GM21619 (cell line): ENCODE results near the gene CFAP251.
A peak's percentile ranks its signal among the peaks of the same experiment; 100 is the strongest.
"Not testable (repeated sequence)": the region's sequence is repeated elsewhere in the genome, so short reads cannot be mapped to it uniquely, and the experiment has no call there.

Experiments used
- ATAC-seq: cut with Tn5 transposase; IDR thresholded peaks from one replicate; pipeline ENCODE4 v1.9.1; 2021; ENCODE audit not compliant: unreplicated experiment

The CFAP251 gene

DNA sequence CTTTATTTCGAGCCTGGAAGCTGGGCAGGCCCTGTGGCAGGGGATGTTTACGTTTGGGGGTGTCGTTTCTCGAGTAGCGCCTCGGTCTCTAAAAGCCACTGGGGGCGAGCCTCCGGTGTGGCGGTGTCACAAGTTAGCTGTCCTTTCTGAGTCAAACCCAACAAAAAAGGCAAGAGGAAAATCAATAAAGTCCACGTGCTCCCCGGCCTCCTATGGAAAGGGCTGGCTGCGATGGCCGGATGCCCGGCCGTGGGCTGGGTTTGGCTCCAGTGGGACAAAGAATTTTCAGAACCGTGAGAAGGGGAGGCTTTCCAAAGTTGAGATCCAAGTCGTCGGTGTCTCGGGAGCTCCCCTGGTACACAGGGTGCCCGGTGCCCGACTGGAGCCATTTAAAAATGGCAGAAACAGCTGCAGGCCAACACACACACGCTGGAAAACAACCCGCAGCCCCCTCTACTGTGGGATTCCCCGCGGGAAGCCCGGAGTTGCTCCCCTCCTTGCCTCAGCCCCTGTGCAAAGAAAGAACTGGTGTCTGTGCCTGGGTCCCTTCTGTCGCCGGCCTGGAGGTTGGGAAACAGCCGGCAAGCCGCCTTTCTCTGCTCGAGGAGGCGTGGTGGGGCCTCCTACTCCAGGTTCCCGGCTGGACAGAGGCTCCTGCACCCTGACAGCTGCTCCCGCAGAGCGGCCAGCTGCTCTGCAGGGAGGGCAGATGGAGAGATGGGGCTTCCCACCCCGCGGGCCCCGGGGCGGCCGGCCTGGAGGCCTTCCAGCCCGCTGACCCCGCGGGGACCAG is 105.1 kb downstream of the CFAP251 start:
- no peak for ATAC-seq

DNA sequence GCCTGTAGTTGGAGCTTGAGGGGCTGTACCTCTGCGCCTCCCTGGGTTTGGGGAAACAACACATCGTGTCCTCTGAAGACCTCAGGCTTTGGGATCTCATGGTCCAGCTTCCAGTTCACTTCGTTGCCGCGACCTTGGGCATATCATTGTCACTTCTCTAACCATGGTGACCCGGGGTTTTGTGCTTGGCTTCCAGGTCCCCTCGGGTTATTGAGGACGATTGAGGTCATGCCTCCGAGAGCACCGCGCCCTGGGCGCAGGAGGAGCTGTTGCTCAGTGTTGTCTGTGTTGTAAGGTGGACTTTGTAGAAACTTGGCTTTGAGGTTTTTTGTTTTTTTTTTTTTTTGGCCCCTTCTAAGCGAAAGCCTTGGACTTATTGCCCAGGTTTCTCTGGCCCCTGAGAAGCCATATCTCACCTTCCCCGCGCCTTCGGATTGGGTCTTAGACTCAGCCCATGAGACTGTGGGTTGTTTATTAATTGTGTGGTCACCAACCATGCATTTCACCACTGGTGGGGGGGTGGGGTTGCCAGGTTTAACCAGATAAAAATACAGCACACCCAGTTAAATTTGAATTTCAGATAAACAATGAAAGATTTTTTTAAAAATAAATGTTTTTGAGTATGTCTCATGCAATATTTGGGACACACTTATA is 105.9 kb downstream of the CFAP251 start:
- peak; percentile 40 for ATAC-seq

DNA sequence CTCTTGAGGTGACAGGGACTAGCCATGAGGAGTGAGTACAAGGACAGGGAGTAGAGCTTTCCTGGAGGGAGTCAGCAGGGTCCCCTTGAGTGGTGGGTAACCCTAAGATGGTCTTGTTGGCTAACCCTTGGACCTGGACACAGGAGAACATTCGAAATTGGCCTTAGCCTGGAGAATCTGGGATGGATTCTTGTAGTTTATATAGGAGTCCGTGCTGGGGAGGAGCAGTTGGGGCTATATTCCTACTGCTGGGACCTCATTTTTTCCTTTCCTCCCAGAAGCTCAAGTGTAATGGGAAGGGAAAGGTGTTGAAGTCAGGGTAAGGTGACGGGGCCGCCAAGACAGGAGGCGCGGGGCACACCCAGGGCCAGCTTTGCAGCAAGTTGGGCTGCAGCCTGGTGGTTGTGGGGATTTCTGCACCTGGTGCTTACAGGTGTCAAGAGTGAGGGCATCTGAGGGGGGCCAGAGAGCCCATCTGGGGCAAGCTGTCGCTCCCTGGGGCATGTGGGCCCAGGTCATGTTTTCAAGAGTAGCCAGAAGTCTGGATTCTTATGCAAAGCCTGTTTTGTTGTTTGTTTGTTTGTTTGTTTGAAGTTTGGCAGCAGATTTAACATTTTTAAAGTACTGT is 108.4 kb downstream of the CFAP251 start:
- no peak for ATAC-seq

DNA sequence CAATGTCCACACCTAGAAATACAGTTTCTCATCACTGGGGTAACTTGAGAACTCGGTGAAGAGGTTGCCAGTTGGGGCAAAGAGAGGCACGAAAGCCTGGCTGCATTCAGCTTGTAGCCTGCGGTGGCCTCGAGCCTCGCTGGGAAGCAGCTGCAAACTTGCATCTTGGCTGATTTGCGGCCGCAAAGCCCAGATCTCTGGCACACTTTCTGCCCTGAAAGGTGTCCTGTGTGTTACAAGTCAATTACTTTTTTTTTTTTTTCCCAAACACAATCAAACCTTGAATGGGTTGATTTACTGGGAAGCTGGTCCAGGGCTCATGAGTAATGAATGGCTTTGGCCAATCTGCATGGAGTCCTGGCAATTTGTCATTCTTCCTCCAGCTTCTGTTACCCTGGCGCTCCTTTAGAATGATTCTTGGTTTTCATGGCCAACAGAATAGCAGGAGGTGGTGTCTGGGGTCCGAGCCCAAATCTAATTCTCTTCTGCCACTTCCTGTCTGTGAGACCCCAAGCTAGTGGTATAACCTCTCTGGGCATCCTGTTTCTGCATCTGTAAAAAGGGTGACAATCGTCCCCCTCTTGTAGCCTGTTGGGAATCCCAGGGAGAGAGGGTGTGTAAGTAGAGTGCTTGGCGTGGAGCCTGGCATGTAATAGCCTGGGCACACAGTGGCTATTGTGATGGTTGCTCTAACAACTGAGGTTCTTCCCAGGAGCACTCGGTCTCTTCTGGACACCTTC is 109.9 kb downstream of the CFAP251 start:
- no peak for ATAC-seq

DNA sequence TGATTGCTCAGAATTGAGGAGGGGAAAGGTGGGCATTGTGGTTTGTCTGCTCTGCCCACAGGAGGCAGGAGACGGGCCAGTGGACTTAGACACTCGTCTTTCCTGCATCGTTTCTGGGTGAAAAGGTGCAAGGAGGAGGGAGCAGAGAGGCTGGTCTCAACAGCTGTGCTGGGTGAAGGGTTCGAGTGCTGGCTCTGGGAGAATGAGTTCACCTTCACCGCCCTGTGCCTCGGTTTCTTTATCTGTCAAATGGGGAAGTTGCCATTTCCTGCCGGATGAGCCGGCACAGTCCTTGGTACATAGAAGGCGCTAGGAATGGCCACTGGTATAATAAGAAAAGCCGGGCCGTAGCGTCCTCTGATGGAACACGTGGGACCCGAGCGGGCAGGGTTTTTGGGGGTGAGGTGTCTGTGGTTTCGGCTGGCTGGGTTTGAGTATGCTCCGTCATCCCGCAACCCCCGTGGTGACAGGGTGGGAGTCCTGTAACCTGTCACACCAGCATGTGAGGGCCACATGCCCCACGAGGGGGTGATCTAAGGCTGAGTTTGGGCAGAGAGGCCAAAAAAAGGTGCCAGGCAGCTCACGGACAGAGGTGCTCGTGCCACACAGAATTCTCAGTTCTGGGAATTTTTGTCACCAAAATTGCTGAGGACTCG is 110.6 kb downstream of the CFAP251 start:
- ATAC-seq, result no peak

DNA sequence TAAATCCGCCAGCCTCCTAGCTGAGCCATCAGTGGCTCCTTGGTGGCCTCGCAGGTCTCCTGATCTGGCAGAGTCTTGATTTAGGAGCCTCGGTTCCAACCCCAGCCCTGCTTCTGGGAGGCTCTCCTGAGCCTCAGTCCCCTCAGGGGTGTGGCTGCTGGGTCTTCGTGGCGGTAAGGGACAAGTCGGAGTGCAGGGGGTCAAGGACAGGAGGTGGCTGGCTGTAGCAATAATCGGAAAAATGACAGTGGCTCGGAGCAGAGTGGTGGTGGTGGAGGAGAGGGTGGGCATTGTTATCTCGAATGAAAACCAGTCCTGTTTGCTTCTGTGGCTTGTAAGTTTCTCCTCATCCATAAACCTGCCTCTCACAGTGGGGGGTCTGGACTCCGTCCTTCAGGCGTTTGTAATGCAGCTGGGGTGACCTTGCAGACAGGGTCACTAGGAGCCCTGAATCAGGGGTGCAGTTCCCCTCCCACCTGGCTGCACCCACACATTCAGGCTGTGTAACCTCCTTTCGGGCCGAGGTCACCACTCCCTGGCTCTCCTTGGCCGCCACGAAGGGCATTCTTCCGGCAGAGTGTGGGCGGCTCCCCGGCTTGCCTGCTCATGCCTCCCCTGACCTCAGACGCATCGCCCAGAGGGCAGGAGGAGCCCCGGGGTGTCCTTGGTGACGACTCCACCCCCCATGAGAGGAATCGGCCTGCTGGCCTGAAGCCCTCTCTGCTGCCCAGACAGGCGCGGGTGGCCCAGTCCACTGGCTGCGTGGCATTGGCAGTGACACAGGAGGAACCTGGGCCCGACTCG is 111.4 kb downstream of the CFAP251 start:
- no peak for ATAC-seq

DNA sequence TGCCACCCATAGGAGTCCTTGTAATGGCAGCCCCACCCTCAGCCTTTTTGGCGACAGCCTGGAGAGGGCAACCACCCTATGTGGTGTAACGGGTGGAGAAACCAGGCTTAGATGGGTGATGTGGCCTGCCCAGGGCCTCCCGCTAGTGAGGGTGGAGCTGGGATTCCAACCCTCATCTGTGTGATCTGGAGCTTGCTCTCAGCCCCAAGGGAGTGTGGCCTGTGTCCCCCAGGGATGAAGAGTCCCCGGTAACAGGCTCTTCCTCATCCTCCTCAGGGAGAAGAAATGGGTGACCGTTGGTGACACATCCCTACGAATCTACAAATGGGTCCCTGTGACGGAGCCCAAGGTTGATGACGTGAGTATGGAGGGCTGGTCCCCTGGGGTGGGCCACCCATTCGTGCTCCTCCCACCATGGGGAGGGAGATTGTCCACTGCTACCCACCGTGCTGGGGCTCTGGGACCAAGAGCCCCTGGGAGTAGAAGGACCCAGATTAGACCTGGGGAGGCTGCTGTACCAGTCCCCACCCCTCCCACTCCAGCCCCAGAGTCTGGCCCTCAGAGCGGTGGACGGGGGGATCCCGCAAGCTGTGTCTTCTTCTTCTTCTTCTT is 112.1 kb downstream of the CFAP251 start:
- ATAC-seq, result no peak

DNA sequence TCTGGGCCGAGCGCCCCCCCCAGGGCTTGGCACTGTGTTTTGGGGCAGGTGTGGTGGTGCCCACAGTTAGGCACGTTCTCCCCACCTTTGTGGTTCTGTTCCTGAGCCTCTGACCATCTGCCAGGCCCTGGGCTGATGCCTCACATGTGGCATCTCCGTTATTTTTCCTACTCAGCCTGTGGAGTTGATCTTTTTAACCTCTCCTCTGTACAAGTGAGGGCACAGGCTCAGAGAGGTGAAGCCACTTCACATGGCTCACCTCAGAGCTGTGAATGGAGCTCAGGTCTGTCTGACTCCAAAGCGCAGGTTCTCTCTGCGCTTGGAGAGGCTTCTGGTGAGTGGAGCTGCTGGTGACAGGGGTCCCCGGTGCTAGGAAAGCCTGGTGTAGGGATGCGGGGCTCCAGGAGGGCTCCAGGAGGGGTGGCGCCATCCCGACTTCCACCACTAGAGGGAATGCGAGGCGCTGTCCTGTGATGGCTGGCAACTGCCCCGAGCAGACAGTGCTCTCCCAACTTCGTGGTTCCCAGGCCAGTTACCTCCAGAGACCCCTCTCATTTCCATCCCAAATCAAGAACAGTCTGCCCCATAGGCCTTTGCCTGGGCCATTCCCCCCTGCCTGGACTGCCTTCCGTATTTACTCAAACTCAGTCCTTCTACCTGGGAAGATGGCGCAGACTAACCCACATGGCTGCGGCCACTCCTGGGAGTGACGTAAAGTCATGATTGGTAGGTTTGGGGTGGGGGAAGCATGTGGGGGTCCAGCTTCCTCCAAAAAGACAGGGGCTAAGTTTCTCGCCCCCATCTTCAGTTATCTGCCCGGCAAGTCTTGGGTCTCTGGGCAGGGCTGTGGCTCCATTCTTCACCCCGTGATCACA is 113.2 kb downstream of the CFAP251 start:
- no peak for ATAC-seq

DNA sequence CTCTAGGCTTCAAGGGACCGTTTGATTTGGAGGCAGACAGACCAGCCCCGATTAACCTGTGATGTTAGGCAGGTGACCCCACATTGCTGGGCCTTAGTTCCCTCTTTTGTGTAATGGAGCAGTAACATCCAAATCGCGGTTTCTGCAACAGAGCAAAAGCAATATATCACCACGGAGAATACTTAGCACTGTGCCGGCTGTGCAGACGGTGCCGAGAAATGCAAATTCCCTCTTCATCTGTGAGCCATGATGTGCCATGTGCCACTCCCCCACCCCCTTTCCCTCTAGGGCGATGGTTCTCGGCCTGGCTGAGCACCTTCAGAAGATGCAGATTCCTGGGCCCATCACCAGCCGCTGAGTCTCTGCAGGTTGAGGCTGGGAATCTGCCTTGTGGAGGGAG is 114.2 kb downstream of the CFAP251 start:
- ATAC-seq, result no peak

DNA sequence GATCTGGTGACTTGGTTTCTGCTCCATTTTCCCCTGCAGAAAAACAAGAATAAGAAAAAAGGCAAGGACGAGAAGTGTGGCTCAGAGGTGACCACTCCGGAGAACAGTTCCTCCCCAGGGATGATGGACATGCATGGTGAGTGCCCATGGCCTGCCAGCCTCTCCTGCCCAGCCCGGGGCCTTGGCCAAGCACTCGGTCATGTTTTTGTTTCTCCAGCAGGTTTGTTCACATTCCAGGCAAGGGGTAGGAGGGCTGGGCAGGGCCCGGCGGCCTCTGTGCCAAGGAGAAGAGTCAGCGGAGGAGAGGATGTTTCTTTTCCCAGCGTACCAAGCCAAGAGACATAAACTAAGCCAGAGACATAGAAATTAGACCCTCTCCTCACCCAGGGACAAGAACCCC is 116.9 kb downstream of the CFAP251 start:
- no peak for ATAC-seq

DNA sequence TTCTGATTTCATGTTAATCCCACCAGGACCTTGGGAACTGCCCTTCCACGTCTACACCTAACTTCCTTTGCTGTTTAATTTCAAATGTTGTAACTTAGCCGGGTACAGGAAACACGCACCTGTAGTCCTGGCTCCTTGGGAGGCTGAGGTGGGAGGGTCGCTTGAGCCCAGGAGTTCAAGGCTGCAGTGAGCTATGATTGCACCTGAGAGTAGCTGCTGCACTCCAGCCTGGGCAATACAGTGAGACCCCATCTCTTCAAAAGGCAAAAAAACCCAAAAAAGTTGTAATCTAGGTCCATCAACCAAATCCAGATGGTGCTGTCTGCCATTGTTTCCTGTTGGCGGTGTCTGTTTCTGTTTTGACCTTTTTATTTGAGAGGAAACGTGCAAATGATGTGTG is 117.8 kb downstream of the CFAP251 start:
- no peak for ATAC-seq

DNA sequence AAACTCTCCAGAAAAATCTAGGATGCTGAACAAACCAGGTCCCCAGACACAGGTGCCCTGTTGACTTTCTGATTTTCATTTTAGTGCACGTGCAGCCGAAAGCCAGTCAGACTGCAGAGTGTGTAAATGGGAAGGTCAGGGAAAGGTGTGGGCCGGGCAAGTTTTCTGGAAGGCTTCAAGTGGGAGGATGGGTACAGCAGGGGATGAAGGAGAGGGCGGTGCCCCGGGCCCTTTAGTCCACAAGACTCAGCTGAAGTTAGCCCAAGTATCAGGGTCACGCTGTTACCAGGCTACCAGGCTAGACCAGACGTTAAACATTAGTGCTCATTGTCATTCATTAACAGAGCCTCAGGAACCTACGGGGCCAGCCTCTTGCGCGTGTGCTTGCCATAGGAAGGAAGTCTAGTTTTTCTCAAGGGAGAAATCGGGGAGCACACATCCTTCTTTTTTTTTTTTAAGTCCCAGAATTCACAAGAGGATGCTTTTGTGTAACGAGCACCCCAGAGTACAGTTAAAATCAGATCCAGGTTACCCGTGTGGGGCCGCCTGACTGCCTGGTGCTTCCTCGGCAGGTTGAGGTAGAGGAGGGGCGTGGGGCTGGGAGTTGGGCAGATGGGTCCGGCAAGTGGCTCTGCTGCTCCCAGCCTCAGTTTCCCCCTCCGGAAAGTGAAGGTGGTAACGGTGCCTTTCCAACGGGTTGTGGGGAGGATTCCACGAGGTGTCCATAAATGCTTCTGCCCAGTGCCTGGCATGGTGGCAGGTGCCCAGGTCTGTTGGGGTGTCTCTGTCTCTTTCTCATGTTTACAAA is 122.4 kb downstream of the CFAP251 start:
- ATAC-seq, result peak; percentile 69

DNA sequence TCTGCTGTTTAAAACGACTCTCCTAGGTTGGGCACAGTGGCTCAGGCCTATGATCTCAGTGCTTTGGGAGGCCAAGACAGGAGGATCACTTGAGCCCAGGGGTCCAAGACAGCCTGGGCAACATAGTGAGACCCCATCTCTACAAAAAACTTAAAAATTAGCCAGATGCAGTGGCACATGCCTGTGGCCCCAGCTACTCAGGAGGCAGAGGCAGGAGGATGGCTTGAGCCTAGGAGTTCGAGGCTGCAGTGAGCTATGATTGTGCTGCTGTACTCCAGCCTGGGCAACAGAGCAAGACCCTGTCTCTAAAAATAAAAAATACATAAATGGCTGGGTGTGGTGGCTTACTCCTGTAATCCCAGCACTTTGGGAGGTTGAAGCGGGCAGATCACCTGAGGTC is 123.1 kb downstream of the CFAP251 start:
- not testable (repeated sequence) for ATAC-seq

DNA sequence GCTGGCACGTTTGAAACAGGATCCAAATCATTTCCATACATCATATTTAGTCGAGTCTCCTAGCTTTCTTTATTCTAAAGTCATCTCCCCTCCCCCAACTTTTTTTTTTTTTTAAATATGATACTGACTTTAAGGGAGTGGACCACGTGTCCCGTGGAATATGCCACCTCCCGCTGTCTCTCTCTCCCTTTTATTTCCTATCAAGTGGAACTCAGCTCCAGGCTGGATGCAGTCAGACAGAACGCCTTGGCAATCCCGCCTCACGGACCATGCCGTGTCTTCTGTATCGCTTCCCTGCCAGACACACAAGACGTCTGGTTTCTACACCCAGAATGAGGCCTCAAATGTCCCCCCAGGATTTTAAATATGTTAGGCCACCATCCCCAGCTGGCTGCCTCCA is 124.5 kb downstream of the CFAP251 start:
- ATAC-seq, result no peak

DNA sequence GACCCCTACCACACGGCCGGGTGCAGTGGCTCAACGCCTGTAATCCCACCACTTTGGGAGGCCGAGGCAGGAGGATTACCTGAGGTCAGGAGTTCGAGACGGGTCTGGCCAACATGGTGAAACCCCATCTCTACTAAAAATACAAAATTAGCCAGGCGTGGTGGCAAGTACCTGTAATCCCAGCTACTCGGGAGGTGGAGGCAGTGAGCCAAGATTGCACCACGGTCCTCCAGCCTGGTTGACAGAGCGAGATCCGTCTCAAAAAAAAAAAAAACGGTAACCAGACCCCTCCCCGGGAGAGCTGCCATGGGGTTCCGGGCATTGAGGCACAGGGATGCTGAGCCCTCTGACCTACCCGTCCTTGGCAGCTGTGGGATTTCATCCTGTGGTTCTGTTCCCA is 125.1 kb downstream of the CFAP251 start:
- no peak for ATAC-seq

DNA sequence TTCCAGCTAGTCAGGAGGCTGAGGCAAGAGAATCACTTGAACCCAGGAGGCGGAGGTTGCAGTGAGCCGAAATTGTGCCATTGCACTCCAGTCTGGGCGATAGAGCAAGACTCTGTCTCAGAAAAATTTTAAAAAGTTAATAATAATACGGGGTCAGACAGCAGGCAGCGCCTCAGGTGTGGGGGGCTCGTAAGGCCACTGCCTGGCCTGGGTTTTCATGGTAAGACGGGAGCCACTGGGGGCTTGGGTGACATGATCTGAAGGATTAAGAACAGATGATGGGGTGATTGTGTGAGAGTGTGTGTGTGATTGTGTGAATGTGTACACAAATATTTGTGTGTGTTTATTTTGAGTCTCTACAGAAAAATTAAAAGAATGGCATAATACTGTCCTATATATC is 126.9 kb downstream of the CFAP251 start:
- no peak for ATAC-seq

DNA sequence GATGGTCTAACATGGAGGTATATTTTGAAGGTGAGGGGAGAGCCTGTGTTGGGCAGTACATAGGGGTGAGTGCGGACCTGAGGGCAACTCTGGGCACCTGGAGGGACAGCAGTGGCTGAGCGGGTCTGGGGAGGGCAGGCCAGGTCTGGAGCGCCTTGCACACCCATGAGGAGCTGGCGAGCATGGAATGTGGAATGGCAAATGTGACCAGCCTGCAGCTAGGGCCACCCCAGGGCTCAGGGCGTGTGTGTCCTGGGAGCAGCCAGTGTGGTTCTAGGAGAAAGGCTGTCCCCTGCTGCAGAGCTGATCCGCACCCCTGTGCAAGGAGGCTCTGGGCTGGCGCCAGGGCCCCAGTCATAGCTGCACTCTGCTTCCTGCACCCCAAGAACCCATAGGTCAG is 127.8 kb downstream of the CFAP251 start:
- no peak for ATAC-seq

DNA sequence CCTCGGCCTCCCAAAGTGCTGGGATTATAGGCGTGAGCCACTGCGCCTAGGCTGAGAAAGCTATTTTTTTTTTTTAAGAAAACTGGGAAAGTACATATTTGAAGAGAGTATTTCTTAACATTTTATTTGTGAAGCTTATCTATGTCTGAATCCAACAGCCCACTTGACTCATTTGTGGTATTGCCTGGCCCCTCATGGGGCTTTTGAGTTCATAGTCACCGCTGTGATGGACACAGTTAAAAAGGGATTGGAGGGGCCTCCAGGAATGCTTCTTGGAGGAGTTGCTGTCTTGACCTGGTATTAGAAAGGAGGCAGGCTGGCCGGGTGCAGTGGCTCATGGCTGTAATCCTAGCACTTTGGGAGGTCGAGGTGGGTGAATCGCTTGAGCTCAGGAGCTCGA is 129.8 kb downstream of the CFAP251 start:
- no peak for ATAC-seq
